Stimulated activated memory B cell treated with anti-CD40 and anti-IgM and Interleukin-4, amounts not matched to agents 10 μg/mL and 1 μg/mL and 100 μg/mL, for 72 hours (primary cell): Measurements from ENCODE around the gene COL4A5.

Experiments
- ATAC-seq: fragments of 150-1000 bp; cut with Tn5 transposase; 2 replicates; pipeline ENCODE4 v1.10.0; 2021
- H3K27ac Mint-ChIP-seq: one replicate; pipeline ENCODE4 v1.8.0; 2022; ENCODE audit warnings: mild to moderate bottlenecking, mixed read lengths
- H3K27me3 Mint-ChIP-seq: one replicate; pipeline ENCODE4 v1.8.0; 2022; ENCODE audit warnings: mixed read lengths
- H3K36me3 Mint-ChIP-seq: one replicate; pipeline ENCODE4 v1.8.0; 2022; ENCODE audit warnings: mixed read lengths
- H3K4me1 Mint-ChIP-seq: one replicate; pipeline ENCODE4 v1.8.0; 2022; ENCODE audit warnings: mixed read lengths
- H3K4me3 Mint-ChIP-seq: one replicate; pipeline ENCODE4 v1.8.0; 2022; ENCODE audit warnings: mild to moderate bottlenecking, moderate library complexity, mixed read lengths
- H3K9me3 Mint-ChIP-seq: one replicate; pipeline ENCODE4 v1.8.0; 2022; ENCODE audit warnings: mixed read lengths

Gene COL4A5

DNA sequence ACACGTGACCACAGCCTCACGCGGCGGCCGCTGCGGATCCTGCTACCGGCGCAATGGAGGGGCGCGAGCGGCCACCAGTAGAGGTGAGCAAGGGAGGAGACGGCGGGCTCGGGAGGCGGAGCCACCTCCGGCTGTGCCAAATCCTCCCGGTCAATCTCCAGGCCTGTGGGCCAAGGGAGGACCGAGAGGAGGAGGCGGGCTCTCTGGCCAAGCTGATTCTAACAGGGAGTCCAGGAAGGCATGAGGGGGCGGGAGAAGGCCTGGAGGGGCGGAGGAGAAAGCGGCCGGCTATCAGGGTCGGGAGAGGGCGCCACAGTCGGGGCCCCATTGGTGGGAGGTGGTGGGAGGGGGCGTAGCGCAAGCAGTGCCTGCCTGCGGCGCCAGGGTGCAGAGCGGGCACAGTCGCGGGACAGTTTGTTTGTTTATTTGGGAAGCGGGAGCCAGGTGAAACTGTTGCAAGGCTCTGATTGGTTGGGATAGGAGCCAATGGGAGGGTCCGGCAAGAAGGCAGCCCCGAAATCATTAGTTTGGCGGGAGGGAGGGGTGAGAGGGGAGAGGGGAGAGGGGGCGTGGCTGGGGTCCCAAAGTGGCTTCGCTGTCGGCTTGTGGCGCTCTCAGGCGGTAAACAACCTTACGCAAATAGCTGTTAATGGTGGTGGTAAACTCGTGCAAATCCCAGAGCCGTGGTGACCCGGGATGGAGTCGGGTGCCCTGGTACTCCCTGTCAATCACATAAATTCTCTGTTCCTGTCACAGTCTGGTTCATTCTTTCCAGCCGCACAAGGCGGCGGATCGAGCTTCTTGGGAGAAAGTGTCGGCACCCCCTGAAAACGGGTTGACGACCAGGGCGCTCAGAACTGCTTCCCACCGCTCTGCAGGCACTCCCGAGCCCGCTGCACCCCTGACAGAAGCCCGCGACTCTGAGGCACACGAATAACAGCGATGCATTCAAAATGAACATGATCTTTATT, 297.2 kb downstream of the COL4A5 start, which contains the start of gene IRS4:
Gene IRS4 (minus strand): TSS at position 55 of the 971 bp plus-strand sequence.
- no peaks in the 10 kb centered on the region for H3K9me3 Mint-ChIP-seq
- peaks cover 10% of the 10 kb centered on the region for H3K27me3 Mint-ChIP-seq
- H3K36me3 Mint-ChIP-seq = no peaks in the 10 kb centered on the region
- H3K27ac Mint-ChIP-seq = no peak within 1 kb of the TSS
- ATAC-seq = no peak
- H3K4me1 Mint-ChIP-seq = no peaks in the 10 kb centered on the region
- H3K4me3 Mint-ChIP-seq = peak within 1 kb of the TSS; percentile 18

GRCh38 chrX:108737754-108738153, 298.1 kb downstream of the COL4A5 start:
- Mint-ChIP-seq H3K36me3 (no peaks in the 10 kb centered on the region), H3K4me1 (no peaks in the 10 kb centered on the region), H3K27me3 (peaks cover 10% of the 10 kb centered on the region), H3K9me3 (no peaks in the 10 kb centered on the region), H3K4me3 (no peak overlapping the region), H3K27ac (no peak overlapping the region)
- ATAC-seq = no peak

- no peaks in the 10 kb centered on the region for H3K36me3 Mint-ChIP-seq
- no peaks in the 10 kb centered on the region for H3K9me3 Mint-ChIP-seq
- no peak overlapping the region for H3K4me3 Mint-ChIP-seq
- no peaks in the 10 kb centered on the region for H3K4me1 Mint-ChIP-seq
- no peak overlapping the region for H3K27ac Mint-ChIP-seq
- no peaks in the 10 kb centered on the region for H3K27me3 Mint-ChIP-seq
- no peak for ATAC-seq
Measured at GRCh38 chrX:108740299-108740774, 300.7 kb downstream of the COL4A5 start.
